Fibroblast of lung (primary cell): Measurements from ENCODE around the gene CCDC93. TPM values are rescaled to one million over a fixed set of nuclear protein-coding genes. Genes with fewer than 3 reads are reported as not detected.
A peak's percentile ranks its signal among the peaks of the same experiment; 100 is the strongest.

Experiments used
- DNase-seq, 2 donors: peaks; one replicate each; pipeline versions ENCODE4 v3.0.0 to v3.0.0-alpha.2; 2010; ENCODE audit warnings: low read depth in 2 of 2
- H2AFZ ChIP-seq: 2 replicates; pipeline ENCODE4 v1.5.1; 2012; ENCODE audit warnings: low read length, control low read depth, inconsistent platforms
- H3K27ac ChIP-seq: 2 replicates; pipeline ENCODE4 v1.5.1; 2011; ENCODE audit warnings: low read length, control low read depth; ENCODE audit not compliant: insufficient read depth
- H3K27me3 ChIP-seq: 2 replicates; pipeline ENCODE4 v1.5.1; 2011; ENCODE audit warnings: mild to moderate bottlenecking, low read length; ENCODE audit not compliant: control insufficient read depth, insufficient read depth
- H3K36me3 ChIP-seq: 2 replicates; pipeline ENCODE4 v1.5.1; 2011; ENCODE audit warnings: low read length; ENCODE audit not compliant: control insufficient read depth, insufficient read depth
- H3K4me1 ChIP-seq: 2 replicates; pipeline ENCODE4 v1.5.1; 2011; ENCODE audit warnings: low read length; ENCODE audit not compliant: control insufficient read depth, insufficient read depth; ENCODE audit errors: extremely low read depth
- H3K4me2 ChIP-seq: 2 replicates; pipeline ENCODE4 v1.5.1; 2011; ENCODE audit warnings: low read length, control low read depth; ENCODE audit not compliant: insufficient read depth; ENCODE audit errors: extremely low read depth
- H3K4me3 ChIP-seq, 4 experiments: fragments of 200-600 bp in 1 of 4; sonication (generic) in 1 of 4; replicated peaks in 1 of 4; 2 replicates each; pipeline ENCODE4 v1.5.1; 2011 to 2016; ENCODE audit warnings: low read length in 4 of 4, low read depth in 3 of 4, mild to moderate bottlenecking in 3 of 4, control low read depth in 2 of 4, inconsistent platforms in 1 of 4, mixed read lengths in 1 of 4; ENCODE audit not compliant: insufficient read depth in 1 of 4; ENCODE audit errors: control extremely low read depth in 1 of 4
- H3K79me2 ChIP-seq: 2 replicates; pipeline ENCODE4 v1.5.1; 2012; ENCODE audit warnings: mild to moderate bottlenecking, low read length, inconsistent platforms; ENCODE audit not compliant: control insufficient read depth, insufficient read depth
- H3K9ac ChIP-seq: 2 replicates; pipeline ENCODE4 v1.5.1; 2011; ENCODE audit warnings: mild to moderate bottlenecking, low read length, control low read depth; ENCODE audit not compliant: insufficient read depth
- H3K9me3 ChIP-seq: 2 replicates; pipeline ENCODE4 v1.5.1; 2012; ENCODE audit warnings: low read depth, low read length; ENCODE audit not compliant: control insufficient read depth, insufficient read depth
- H4K20me1 ChIP-seq: 2 replicates; pipeline ENCODE4 v1.5.1; 2011; ENCODE audit warnings: low read length; ENCODE audit not compliant: control insufficient read depth, insufficient read depth; ENCODE audit errors: extremely low read depth
- EZH2 ChIP-seq: IDR thresholded peaks from 2 replicates; pipeline ENCODE4 v1.5.1; 2012; ENCODE audit warnings: low read length, control low read depth, mild to moderate bottlenecking; ENCODE audit errors: missing control alignments
- polyA plus RNA-seq, 2 donors: library from polyadenylated mRNA; depleted of rRNA in 1 of 2; stranded (reverse) in 1 of 2; unstranded in 1 of 2; fragments of >200 nt; gene quantifications; 2 replicates each; pipeline ENCODE4 v1.2.1, GENCODE V29; 2011 to 2012; ENCODE audit warnings: missing spikeins in 1 of 2
- total RNA-seq: library from RNA; depleted of rRNA; stranded (reverse); fragments of >200 nt; gene quantifications from 2 replicates; pipeline ENCODE4 v1.2.1, GENCODE V29; 2014
- TF ChIP-seq, protein P1 (sequence below), 2 donors: IDR thresholded peaks in 1 of 2; conservative IDR thresholded peaks in 1 of 2; 1 replicate in 1 of 2; 2 replicates in 1 of 2; pipeline ENCODE4 v1.5.1; 2011 to 2012; ENCODE audit warnings: low read length in 2 of 2, control low read depth in 1 of 2, inconsistent platforms in 1 of 2, low read depth in 1 of 2, mild to moderate bottlenecking in 1 of 2

CCDC93 gene
- total and polyA plus RNA-seq, 2 donors (not counting 1 experiment from before 2014, with no cell fraction given), result 15.1 to 32.0 TPM

DNA sequence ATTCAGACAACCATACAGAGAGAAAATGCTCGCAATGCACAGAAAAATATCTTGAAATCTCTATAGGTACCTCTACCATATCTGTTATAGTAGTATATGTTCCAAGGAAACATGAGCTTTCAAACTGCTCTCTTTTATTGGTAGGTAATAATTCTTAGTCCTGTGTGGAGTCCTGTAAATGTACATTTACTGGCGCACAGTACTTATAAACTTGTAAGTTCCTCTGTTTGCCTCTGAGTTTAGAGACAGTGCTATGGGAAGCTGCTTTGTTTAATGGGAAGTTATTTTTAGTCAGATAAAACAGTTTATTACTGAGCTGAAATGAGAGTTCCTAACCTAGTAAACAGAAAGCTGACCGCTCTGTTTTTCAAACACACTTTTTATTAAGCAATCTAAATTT is 52.7 kb downstream of the CCDC93 start:
- Histone ChIP-seq H3K9ac (no peak overlapping the region), H3K27ac (no peak overlapping the region), H3K27me3 (no peaks in the 10 kb centered on the region), H4K20me1 (no peaks in the 10 kb centered on the region), H2AFZ (no peak overlapping the region), H3K4me1 (no peaks in the 10 kb centered on the region), H3K9me3 (no peaks in the 10 kb centered on the region), H3K4me3 (no peak overlapping the region), H3K4me2 (no peak overlapping the region), H3K36me3 (no peaks in the 10 kb centered on the region), H3K79me2 (no peaks in the 10 kb centered on the region)
- no peak for TF ChIP-seq EZH2
- TF ChIP-seq, protein P1, sequence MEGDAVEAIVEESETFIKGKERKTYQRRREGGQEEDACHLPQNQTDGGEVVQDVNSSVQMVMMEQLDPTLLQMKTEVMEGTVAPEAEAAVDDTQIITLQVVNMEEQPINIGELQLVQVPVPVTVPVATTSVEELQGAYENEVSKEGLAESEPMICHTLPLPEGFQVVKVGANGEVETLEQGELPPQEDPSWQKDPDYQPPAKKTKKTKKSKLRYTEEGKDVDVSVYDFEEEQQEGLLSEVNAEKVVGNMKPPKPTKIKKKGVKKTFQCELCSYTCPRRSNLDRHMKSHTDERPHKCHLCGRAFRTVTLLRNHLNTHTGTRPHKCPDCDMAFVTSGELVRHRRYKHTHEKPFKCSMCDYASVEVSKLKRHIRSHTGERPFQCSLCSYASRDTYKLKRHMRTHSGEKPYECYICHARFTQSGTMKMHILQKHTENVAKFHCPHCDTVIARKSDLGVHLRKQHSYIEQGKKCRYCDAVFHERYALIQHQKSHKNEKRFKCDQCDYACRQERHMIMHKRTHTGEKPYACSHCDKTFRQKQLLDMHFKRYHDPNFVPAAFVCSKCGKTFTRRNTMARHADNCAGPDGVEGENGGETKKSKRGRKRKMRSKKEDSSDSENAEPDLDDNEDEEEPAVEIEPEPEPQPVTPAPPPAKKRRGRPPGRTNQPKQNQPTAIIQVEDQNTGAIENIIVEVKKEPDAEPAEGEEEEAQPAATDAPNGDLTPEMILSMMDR (conservative IDR thresholded peaks at IDR 0.05 in 1 of 2, IDR thresholded peaks at IDR 0.05 in 1 of 2; ENCODE audit: low read depth in 1 of 2, low read length in 2 of 2), result no peak
- DNase-seq, result no peak

DNA sequence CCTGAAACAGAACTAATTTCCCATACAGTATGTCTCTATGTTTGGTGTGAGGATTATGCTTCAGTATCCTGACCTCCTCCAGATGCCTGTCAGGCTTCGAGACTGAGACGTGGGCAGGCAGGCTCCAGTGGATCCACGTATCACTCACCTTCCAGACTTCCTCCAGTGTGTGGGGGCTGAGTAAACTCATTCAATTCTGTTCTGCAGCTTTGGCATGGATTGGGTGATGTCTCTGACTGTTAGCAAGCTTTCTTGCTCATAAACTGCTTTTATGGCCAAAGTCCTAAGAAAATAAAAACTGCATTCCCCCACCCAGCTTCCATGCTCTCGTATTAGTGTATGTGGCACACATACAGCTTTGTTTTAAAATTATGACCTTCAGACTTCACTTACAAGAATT is 53.6 kb downstream of the CCDC93 start:
- Histone ChIP-seq H2AFZ (no peak overlapping the region), H3K4me3 (no peak overlapping the region), H3K4me1 (no peaks in the 10 kb centered on the region), H3K27ac (no peak overlapping the region), H3K36me3 (no peaks in the 10 kb centered on the region), H3K27me3 (no peaks in the 10 kb centered on the region), H4K20me1 (no peaks in the 10 kb centered on the region), H3K4me2 (no peak overlapping the region), H3K79me2 (no peaks in the 10 kb centered on the region), H3K9ac (no peak overlapping the region), H3K9me3 (no peaks in the 10 kb centered on the region)
- TF ChIP-seq, protein P1 (conservative IDR thresholded peaks at IDR 0.05 in 1 of 2, IDR thresholded peaks at IDR 0.05 in 1 of 2; ENCODE audit: low read depth in 1 of 2, low read length in 2 of 2), result no peak
- no peak for TF ChIP-seq EZH2
- DNase-seq, result peak in 1 of 2 donors; percentile 80

DNA sequence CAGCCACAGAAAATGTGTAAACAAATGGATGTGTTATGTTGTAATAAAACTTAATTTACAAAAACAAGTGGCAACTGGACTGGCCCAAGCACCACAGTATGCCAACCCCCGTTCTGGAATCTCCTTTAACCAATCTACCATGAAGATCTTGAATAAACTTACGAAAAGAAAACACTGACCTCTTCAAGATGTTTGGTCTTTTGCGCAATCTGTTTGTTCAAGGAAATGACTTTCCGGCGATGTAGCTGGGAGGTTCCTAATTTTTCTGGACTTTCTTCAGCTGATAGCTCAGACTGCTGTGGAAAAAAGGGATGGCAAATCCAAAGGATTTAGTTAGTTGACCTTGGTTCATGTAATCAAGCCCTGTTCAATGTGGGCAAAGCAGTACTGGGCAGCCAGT is 55.7 kb downstream of the CCDC93 start:
- peak; percentile 63 to 73 for DNase-seq
- Histone ChIP-seq H3K27me3 (no peaks in the 10 kb centered on the region), H3K4me1 (no peaks in the 10 kb centered on the region), H2AFZ (no peak overlapping the region), H3K27ac (no peak overlapping the region), H3K4me3 (no peak overlapping the region), H3K79me2 (no peaks in the 10 kb centered on the region), H3K9me3 (no peaks in the 10 kb centered on the region), H3K9ac (no peak overlapping the region), H4K20me1 (no peaks in the 10 kb centered on the region), H3K4me2 (no peak overlapping the region), H3K36me3 (peaks cover 1% of the 10 kb centered on the region)
- TF ChIP-seq, protein P1 (conservative IDR thresholded peaks at IDR 0.05 in 1 of 2, IDR thresholded peaks at IDR 0.05 in 1 of 2; ENCODE audit: low read depth in 1 of 2, low read length in 2 of 2), result no peak
